ENCODE results near the gene MRPL11. TPM values are rescaled to one million over a fixed set of nuclear protein-coding genes. Genes with fewer than 3 reads are reported as not detected.

Gene MRPL11
- total and polyA plus RNA-seq, 10 of the 15 experiments (the other 5 are each of a cell fraction or from before 2014, with no cell fraction given): 43.5 to 248 (median 109) TPM

GRCh38 chr11:66438504-66439466, at the start of gene MRPL11 (continued):
- TF ChIP-seq CTCF (IDR thresholded peaks at IDR 0.05 in 2 of 3, conservative IDR thresholded peaks at IDR 0.05 in 1 of 3; ENCODE audit: control insufficient read depth in 2 of 3, extremely low read depth in 1 of 3, insufficient read depth in 1 of 3, low read depth in 3 of 3, low read length in 3 of 3) (peak; percentile 66 to 91 (median 87)), MYC (IDR thresholded peaks at IDR 0.05; ENCODE audit: insufficient read depth, insufficient read length, insufficient replicate concordance, low read length, severe bottlenecking) (peak; percentile 98), NR2C2 (IDR thresholded peaks at IDR 0.05; ENCODE audit: borderline replicate concordance, control insufficient read depth, insufficient read length, low read depth) (peak; percentile 78), RB1 (IDR thresholded peaks at IDR 0.05; ENCODE audit: borderline replicate concordance) (peak; percentile 94; the same call in 1 of the 2 replicates), CREM (IDR thresholded peaks at IDR 0.05; ENCODE audit: low read depth) (peak; percentile 80; the same call in 1 of the 2 replicates), SMC3 (IDR thresholded peaks at IDR 0.05; ENCODE audit: borderline replicate concordance, low read length) (peak; percentile 53; the same call in 1 of the 2 replicates), TCF3 (IDR thresholded peaks at IDR 0.05; ENCODE audit: borderline replicate concordance, insufficient read depth, low read depth, low read length) (0 out of 2 replicates have a peak, but pooled peaks have one; percentile 10), MAX (IDR thresholded peaks at IDR 0.05; ENCODE audit: low read depth, low read length) (peak; percentile 42; the same call in 1 of the 2 replicates), ZBTB11 (CRISPR knock-in tag; IDR thresholded peaks at IDR 0.05) (no peak), RFX5 (IDR thresholded peaks at IDR 0.05; ENCODE audit: low read depth, low read length) (no peak), RUNX3 (IDR thresholded peaks at IDR 0.05; ENCODE audit: low read length) (peak; percentile 81), MXI1 (IDR thresholded peaks at IDR 0.05; ENCODE audit: low read depth, low read length) (peak; percentile 82), TARDBP (IDR thresholded peaks at IDR 0.05; ENCODE audit: borderline replicate concordance) (peak; percentile 68; the same call in 1 of the 2 replicates), E2F8 (IDR thresholded peaks at IDR 0.05; ENCODE audit: low read depth, partially characterized antibody) (peak; percentile 66), CREB1 (IDR thresholded peaks at IDR 0.05; ENCODE audit: low read depth) (peak; percentile 67), SMARCA5 (IDR thresholded peaks at IDR 0.05) (0 out of 2 replicates have a peak, but pooled peaks have one; percentile 40), MYB (IDR thresholded peaks at IDR 0.05; ENCODE audit: borderline replicate concordance, low read depth, low read length) (peak; percentile 98), HDGF (IDR thresholded peaks at IDR 0.05) (0 out of 2 replicates have a peak, but pooled peaks have one; percentile 30), TAF1 (IDR thresholded peaks at IDR 0.05; ENCODE audit: borderline replicate concordance, low read depth, low read length) (peak; percentile 86), BRCA1 (IDR thresholded peaks at IDR 0.05; ENCODE audit: low read depth, low read length) (no peak)

All from GM12878 (cell line).